ENCODE measurements around the gene KRTAP12-2.

DNA sequence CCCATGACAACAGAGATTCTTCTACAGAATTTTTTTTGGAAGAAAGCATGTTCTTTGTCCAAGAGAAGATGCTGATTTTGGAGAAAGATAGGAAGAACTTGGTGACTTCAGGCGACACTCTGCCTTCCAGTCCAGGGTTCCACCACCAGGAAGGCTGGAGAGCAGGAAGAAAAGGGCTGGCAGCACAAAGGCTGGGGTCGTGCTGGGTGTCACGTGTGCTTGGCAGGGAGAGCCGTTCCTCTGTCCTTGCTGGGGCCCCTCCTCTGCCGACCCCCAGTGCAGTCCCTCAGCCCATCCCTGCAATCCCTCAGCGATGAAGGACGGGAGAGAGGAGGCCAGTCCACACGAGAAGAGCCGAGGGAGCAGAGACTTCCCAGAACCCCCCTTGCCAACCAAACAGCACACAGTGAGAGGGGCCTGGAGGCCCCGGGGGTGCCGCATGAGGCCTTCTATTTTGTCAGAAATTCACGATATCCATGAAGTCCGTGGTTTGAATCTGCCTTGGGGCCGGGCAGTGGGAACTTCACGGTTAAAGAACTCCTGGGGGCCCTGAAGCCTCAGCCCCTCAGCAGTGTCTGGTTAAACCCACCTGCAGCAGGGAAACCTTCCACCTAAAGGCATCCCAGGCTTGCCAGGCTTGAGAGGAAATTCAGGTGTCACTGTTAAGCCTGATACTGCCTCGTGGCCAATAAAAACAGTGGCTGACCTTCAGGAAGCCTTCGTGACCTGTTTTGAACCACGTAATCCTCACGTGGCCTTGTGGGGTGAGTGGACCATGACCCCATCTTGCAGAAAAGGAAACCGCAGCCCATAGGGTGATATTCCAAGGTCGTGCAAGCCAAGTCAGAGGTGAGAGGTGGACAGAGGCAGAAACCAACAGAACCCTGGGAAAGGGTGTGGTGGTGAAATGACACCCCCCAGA lies 33.6 kb upstream of the KRTAP12-2 start:
- TF ChIP-seq, protein P1, sequence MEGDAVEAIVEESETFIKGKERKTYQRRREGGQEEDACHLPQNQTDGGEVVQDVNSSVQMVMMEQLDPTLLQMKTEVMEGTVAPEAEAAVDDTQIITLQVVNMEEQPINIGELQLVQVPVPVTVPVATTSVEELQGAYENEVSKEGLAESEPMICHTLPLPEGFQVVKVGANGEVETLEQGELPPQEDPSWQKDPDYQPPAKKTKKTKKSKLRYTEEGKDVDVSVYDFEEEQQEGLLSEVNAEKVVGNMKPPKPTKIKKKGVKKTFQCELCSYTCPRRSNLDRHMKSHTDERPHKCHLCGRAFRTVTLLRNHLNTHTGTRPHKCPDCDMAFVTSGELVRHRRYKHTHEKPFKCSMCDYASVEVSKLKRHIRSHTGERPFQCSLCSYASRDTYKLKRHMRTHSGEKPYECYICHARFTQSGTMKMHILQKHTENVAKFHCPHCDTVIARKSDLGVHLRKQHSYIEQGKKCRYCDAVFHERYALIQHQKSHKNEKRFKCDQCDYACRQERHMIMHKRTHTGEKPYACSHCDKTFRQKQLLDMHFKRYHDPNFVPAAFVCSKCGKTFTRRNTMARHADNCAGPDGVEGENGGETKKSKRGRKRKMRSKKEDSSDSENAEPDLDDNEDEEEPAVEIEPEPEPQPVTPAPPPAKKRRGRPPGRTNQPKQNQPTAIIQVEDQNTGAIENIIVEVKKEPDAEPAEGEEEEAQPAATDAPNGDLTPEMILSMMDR (IDR thresholded peaks at IDR 0.05): no peak
- no peak for TF ChIP-seq POLR2A (IDR thresholded peaks at IDR 0.05)
